Keratinocyte (primary cell): Measurements from ENCODE around the gene RBM42. TPM values are rescaled to one million over a fixed set of nuclear protein-coding genes. Genes with fewer than 3 reads are reported as not detected.

Experiments used
- DNase-seq: peaks from one replicate; pipeline ENCODE4 v3.0.0-alpha.2; 2011; ENCODE audit warnings: low read depth, missing footprints, low spot score
- FAIRE-seq: peaks from 2 replicates; lab custom pipeline; 2011; peaks lifted over from hg19 to GRCh38; lab: Jason Lieb, UNC
- H2AFZ ChIP-seq: 2 replicates; pipeline ENCODE4 v1.6.0; 2012; ENCODE audit warnings: low read length, control low read depth, inconsistent platforms; ENCODE audit not compliant: control insufficient read depth
- H3K27ac ChIP-seq: 2 replicates; pipeline ENCODE4 v1.5.1; 2011; ENCODE audit warnings: low read length; ENCODE audit not compliant: control insufficient read depth, insufficient read depth
- H3K27me3 ChIP-seq: 3 replicates; pipeline ENCODE4 v1.6.0; 2011; ENCODE audit warnings: low read length; ENCODE audit not compliant: control insufficient read depth, insufficient read depth; ENCODE audit errors: extremely low read depth
- H3K36me3 ChIP-seq, 2 experiments: 2 replicates in 1 of 2; 3 replicates in 1 of 2; pipeline ENCODE4 v1.5.1; 2011; ENCODE audit warnings: low read length in 2 of 2, mild to moderate bottlenecking in 1 of 2; ENCODE audit not compliant: control insufficient read depth in 2 of 2, insufficient read depth in 2 of 2; ENCODE audit errors: extremely low read depth in 1 of 2
- H3K4me1 ChIP-seq: 3 replicates; pipeline ENCODE4 v1.5.1; 2011; ENCODE audit warnings: low read length; ENCODE audit not compliant: control insufficient read depth, insufficient read depth; ENCODE audit errors: extremely low read depth
- H3K4me2 ChIP-seq: 3 replicates; pipeline ENCODE4 v1.6.0; 2011; ENCODE audit warnings: low read depth, low read length; ENCODE audit not compliant: control insufficient read depth, insufficient read depth; ENCODE audit errors: extremely low read depth
- H3K4me3 ChIP-seq, 3 experiments: fragments of 200-600 bp in 1 of 3; sonication (generic) in 1 of 3; 2 replicates in 2 of 3; 3 replicates in 1 of 3; pipeline ENCODE4 v1.5.1; 2011 to 2016; ENCODE audit warnings: low read length in 3 of 3, mild to moderate bottlenecking in 3 of 3, control low read depth in 2 of 3, inconsistent platforms in 1 of 3, low read depth in 1 of 3, mixed read lengths in 1 of 3, mixed run types in 1 of 3, moderate library complexity in 1 of 3; ENCODE audit not compliant: control insufficient read depth in 2 of 3, insufficient read depth in 2 of 3; ENCODE audit errors: extremely low read depth in 1 of 3
- H3K79me2 ChIP-seq: 2 replicates; pipeline ENCODE4 v1.6.0; 2012; ENCODE audit warnings: low read length; ENCODE audit not compliant: control insufficient read depth, insufficient read depth
- H3K9ac ChIP-seq: 3 replicates; pipeline ENCODE4 v1.6.0; 2011; ENCODE audit warnings: low read length; ENCODE audit not compliant: control insufficient read depth, insufficient read depth; ENCODE audit errors: extremely low read depth
- H3K9me1 ChIP-seq: 3 replicates; pipeline ENCODE4 v1.6.0; 2011; ENCODE audit warnings: low read length; ENCODE audit not compliant: control insufficient read depth, insufficient read depth; ENCODE audit errors: extremely low read depth
- H3K9me3 ChIP-seq: 2 replicates; pipeline ENCODE4 v1.5.1; 2012; ENCODE audit warnings: low read depth, low read length; ENCODE audit not compliant: control insufficient read depth
- H4K20me1 ChIP-seq: 3 replicates; pipeline ENCODE4 v1.6.0; 2011; ENCODE audit warnings: low read length; ENCODE audit not compliant: control insufficient read depth, insufficient read depth; ENCODE audit errors: extremely low read depth
- EZH2 ChIP-seq: IDR thresholded peaks from one replicate; pipeline ENCODE4 v1.6.1; 2012; ENCODE audit warnings: inconsistent platforms, mild to moderate bottlenecking, low read length, moderate library complexity
- dilution Hi-C: fragments of 300-500 bp; cut with MboI; formaldehyde crosslinking; loops from one replicate; pipeline ENCODE4 v1.7.0; 2020; ENCODE audit warnings: low sequenced_read_pairs; ENCODE audit not compliant: extremely low pct_ligation_motif_present
- polyA plus RNA-seq, 5 experiments: library from polyadenylated mRNA; depleted of rRNA in 3 of 5; stranded (reverse) in 3 of 5; stranded (forward) in 1 of 5; unstranded in 1 of 5; fragments of >200 nt; gene quantifications; 1 replicate in 1 of 5; 2 replicates in 3 of 5; 3 replicates in 1 of 5; pipeline versions ENCODE4 v1.2.1 to v1.2.3, GENCODE V29; 2011 to 2012; ENCODE audit warnings: missing spikeins in 2 of 5, low read depth in 1 of 5, low replicate concordance in 1 of 5
- TF ChIP-seq, protein P1 (sequence below), 3 experiments: IDR thresholded peaks in 1 of 3; conservative IDR thresholded peaks in 1 of 3; optimal IDR thresholded peaks in 1 of 3; 2 replicates in 2 of 3; 3 replicates in 1 of 3; pipeline versions ENCODE3 to v1.5.1; 2011; ENCODE audit warnings: low read length in 3 of 3, mild to moderate bottlenecking in 3 of 3, moderate library complexity in 2 of 3, control low read depth in 1 of 3, inconsistent platforms in 1 of 3; ENCODE audit not compliant: insufficient read depth in 2 of 3; ENCODE audit errors: extremely low read depth in 1 of 3

Gene RBM42
- polyA plus RNA-seq, 1 donor (not counting 4 experiments of a cell fraction or from before 2014, with no cell fraction given), result 29.8 TPM

- no peak overlapping the region for H3K27ac ChIP-seq
- H3K4me2 ChIP-seq, result no peak overlapping the region
- dilution Hi-C loops, result no loop called here
Observed at GRCh38 chr19:35637165-35637564, 8.3 kb downstream of the RBM42 start.

GRCh38 chr19:35639321-35639639 lies 10.4 kb downstream of the RBM42 start:
- no peaks in the 10 kb centered on the region for H3K9me3 ChIP-seq
- H3K27me3 ChIP-seq, result no peaks in the 10 kb centered on the region
- H3K27ac ChIP-seq, result no peak overlapping the region
- H3K79me2 ChIP-seq, result no peaks in the 10 kb centered on the region
- H2AFZ ChIP-seq, result no peak overlapping the region
- no peak overlapping the region for H3K9ac ChIP-seq
- H3K36me3 ChIP-seq, result peaks cover 12 to 15% of the 10 kb centered on the region in 2 experiments
- H3K4me2 ChIP-seq, result no peak overlapping the region
- TF ChIP-seq, protein P1, sequence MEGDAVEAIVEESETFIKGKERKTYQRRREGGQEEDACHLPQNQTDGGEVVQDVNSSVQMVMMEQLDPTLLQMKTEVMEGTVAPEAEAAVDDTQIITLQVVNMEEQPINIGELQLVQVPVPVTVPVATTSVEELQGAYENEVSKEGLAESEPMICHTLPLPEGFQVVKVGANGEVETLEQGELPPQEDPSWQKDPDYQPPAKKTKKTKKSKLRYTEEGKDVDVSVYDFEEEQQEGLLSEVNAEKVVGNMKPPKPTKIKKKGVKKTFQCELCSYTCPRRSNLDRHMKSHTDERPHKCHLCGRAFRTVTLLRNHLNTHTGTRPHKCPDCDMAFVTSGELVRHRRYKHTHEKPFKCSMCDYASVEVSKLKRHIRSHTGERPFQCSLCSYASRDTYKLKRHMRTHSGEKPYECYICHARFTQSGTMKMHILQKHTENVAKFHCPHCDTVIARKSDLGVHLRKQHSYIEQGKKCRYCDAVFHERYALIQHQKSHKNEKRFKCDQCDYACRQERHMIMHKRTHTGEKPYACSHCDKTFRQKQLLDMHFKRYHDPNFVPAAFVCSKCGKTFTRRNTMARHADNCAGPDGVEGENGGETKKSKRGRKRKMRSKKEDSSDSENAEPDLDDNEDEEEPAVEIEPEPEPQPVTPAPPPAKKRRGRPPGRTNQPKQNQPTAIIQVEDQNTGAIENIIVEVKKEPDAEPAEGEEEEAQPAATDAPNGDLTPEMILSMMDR (optimal IDR thresholded peaks at IDR 0.05 in 1 of 3, IDR thresholded peaks at IDR 0.05 in 1 of 3, conservative IDR thresholded peaks at IDR 0.05 in 1 of 3; ENCODE audit: extremely low read depth in 1 of 3, insufficient read depth in 2 of 3, low read length in 3 of 3), result no peak
- no peak for TF ChIP-seq EZH2
- dilution Hi-C loops, result no loop called here
- no peak for DNase-seq
- FAIRE-seq, result no peak
- H4K20me1 ChIP-seq, result no peaks in the 10 kb centered on the region
- H3K4me3 ChIP-seq, result no peak overlapping the region
- no peaks in the 10 kb centered on the region for H3K9me1 ChIP-seq
- peaks cover 8% of the 10 kb centered on the region for H3K4me1 ChIP-seq

More at GRCh38 chr19:35637165-35637564, 8.3 kb downstream of the RBM42 start:
- peaks cover 22 to 25% of the 10 kb centered on the region in 2 experiments for H3K36me3 ChIP-seq
- no peak overlapping the region for H3K4me3 ChIP-seq
- TF ChIP-seq, protein P1 (optimal IDR thresholded peaks at IDR 0.05 in 1 of 3, IDR thresholded peaks at IDR 0.05 in 1 of 3, conservative IDR thresholded peaks at IDR 0.05 in 1 of 3; ENCODE audit: extremely low read depth in 1 of 3, insufficient read depth in 2 of 3, low read length in 3 of 3), result no peak
- TF ChIP-seq EZH2, result no peak
- H3K9ac ChIP-seq, result no peak overlapping the region
- H2AFZ ChIP-seq, result no peak overlapping the region
- H3K79me2 ChIP-seq, result no peaks in the 10 kb centered on the region
- no peaks in the 10 kb centered on the region for H3K9me1 ChIP-seq
- H3K4me1 ChIP-seq, result no peaks in the 10 kb centered on the region
- H3K27me3 ChIP-seq, result no peaks in the 10 kb centered on the region
- DNase-seq, result no peak
- H3K9me3 ChIP-seq, result no peaks in the 10 kb centered on the region
- no peaks in the 10 kb centered on the region for H4K20me1 ChIP-seq
- no peak for FAIRE-seq
